Inflammatory macrophage (primary cell): Measurements from ENCODE around the gene COL4A1.
A peak's percentile ranks its signal among the peaks of the same experiment; 100 is the strongest.

Experiments
- DNase-seq, 2 donors: peaks; one replicate each; pipeline ENCODE4 v3.0.0-alpha.2; 2020 to 2022
- total RNA-seq, 18 experiments: gene quantifications; one replicate each; lab custom pipeline; 2026; ENCODE audit warnings: mixed read lengths in 6 of 18, inconsistent platforms in 2 of 18; lab: John Stamatoyannopoulos, UW

Gene COL4A1
- 0 to 1.2 (median 0.23) reads per million in 18 experiments for total RNA-seq

DNA sequence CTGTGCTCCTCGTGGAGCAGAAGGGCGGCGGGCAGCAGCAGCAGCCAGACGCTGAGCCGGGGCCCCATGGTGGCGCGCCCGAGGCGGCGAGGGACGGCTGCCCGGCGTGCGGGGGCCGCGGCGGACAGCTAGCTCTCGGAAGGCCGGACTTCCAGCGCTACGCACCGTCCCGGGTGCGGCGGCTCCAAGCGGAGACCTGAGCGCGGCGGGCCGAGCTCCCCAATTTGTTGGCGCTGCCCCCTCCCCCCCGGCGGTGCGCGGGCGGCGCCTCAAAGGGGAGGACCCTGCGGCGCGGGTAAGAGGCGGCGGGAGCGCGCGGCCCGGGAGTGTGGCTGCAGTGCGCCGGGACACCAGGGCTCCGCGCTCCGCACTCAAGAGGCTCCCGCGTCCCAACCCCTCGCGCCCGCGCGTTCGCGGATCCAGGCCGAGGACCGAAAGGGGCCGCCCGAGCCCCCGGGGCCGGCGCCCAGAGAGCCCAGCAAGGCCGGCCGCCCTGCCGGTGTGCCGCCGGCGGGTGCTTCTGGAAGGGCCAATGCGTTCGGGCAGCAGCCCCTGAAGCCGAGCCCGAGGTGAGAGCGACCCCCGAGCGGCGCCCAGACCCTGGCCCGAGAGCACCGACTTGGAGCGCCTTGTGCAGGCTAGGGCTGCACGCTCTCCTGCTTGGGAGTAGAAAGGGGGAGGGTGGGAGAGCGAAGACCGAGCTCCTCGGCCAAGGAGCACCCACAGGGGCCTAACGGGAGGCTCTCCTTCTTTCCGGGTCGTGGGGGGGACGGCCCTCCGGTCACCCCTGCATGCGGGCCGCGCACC is at the start of gene COL4A1, which contains the start of gene COL4A2:
TSS of gene COL4A1 (minus strand) at position 198 of the 807 bp plus-strand sequence. CDS start at position 68, 130 bp downstream.
TSS of gene COL4A2 (plus strand) at position 325 of the 807 bp plus-strand sequence. CDS start 620 bp downstream, outside the sequence.
- no peak for DNase-seq

DNA sequence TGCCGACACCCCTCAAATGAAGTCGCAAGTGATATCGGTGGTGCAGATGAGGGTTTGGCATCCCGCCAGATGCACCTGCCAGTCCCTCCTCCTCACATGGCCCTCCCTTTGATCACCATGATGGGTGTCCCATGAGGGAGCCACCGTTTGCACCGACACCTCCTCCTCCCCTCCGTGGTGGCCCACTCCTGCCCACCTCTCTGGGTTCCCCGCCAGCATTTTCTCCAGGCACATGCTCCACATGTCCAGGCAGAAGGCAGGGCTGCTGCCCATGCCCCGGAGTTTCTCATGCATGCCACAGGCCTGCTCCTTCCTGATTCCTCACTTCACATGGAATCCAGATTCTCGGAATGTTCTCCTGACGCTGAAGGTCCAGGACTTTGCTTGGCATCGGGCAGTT is 49.4 kb upstream of the COL4A1 start:
- no peak for DNase-seq

DNA sequence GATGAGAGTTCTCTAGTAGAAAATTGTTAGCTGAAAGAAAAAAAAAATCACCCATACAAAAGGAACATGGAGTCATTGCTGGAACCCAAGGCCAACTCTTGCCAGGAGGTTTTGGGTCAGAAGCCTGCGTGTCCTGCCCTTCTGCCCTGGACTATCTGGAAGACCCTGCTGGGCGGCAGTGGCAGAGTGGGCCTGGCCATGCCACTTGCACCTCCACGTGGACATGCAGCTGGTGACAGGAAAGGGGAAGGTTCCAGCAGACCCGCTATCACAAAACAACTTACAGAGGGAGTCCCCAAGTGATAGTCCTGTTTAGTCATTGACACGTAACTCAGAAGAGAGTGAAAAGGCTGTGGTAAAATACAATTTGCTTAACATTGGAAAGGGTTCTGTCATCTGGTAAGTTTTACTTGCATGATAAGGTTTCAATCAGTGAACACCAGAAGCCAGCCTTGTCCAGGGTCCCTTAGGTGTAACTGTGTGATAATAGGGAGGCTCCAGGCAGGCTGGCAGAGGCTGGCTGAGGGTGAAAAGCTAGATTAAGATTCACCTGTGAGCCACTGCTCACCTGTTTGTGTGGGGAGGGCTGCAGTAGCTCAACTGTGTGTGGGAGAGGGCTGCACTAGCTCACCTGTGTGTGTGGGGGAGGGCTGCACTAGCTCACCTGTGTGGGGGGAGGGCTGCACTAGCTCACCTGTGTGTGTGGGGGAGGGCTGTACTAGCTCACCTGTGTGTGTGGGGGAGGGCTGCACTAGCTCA is 47.9 kb upstream of the COL4A1 start:
- DNase-seq: no peak

DNA sequence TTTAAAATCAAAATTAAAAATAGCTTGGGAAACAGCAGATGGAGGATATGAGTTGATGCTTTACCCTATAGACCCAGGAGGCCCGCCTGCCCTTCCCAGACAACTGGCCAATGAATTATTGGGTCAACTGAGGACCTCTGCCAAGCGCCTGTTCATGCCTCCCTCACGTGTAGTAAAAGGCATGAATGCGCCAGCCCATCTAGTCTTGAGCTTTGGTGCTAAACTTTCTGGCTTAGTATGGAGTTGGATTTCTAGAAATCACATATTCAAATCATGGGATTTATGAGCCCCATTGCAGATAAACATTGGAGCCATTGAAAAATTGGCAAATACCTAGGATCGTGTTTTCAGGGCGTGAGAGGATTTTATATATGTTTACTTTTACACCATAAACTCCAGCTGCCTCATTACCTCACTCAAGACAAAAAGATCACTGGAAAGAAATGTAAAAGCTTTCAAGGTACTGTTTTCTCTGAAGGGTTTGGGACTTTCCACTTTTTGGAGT is 47.2 kb upstream of the COL4A1 start:
- no peak for DNase-seq

DNA sequence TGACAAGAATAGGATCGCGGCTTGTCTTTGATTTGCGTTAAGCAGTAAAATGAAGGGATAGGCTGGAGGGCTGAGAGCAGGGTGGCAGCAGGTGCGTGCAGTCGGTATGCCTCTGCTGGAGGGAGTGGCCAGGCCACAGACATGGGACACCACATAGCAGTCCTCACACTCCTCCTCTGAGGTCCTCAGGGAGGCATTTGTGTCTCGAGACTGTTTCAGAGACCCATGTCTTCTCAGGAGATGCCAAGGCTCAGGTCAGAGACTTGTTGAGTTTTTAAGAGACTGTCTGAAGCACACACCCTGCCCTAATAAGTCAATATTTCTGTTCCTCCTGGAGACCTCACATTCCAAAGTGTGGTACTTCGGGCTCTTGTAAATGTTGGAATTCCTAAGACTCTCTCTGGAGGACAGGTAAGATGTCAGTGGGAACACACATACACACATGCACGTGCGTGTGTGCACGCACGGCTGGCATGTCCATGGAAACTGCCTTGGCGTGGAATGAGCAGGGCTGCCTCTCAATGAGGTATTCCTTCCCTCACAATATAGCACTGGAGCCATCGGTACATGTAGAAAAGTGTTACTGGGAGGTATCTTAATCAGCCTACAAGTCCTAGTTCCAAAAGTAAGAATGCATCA is 46.5 kb upstream of the COL4A1 start:
- no peak for DNase-seq

DNA sequence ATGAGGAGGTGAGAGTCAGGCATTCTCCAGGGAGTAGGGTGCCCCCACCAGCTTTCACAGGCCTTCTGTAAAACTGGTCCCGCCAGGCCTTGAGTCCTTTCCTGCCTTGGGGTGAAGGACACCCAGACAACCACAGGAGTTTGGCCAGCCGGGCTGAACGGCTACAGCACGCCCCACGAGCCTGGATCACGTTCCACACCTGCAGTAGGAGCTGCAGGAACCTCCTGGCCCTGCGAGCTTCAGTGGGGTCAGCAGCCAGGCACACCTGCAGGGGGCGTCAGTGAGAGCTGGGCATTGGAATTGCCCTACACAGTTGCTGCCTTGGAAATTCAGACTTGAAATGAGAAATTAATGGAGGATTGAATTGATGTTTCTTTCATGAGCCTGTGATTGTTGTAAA is 45.8 kb upstream of the COL4A1 start:
- DNase-seq: no peak

DNA sequence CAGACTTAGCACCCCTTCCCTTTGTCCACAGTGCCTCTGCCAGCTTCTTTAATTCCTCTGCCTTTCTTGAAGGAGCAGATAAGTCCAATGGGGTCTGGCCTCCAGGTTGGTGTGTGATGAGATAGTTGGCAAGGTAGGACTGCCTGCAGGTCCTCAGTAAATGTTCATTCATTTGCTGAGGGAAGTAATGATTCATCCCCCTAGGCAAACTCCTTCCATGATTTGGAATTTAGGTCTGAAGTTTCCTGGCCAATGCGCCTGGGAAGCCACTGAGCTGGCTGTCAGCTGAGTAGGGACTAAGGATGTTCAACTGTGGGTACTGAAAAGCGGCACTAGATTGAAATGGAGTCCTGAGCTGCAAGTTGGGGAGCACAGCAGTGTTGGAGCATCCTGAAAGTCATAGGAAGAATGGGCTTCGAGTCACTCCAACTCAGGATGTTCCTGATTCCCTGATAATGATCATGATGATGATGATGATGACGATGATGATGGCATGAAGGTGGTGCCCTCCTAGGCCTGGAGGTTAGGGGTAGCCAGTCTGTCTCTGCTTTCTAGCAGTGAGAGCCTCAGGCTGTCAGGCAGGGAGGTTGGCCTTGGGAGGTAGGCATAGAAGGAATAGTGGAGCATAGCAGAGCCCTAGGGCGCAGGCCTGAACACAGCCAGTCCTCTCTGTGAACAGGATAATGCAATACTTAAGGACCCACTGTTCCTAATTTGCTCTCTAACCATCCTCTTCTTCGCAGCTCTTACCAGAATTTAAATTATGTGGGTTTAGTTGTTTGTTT is 44.9 kb upstream of the COL4A1 start:
- DNase-seq: no peak

DNA sequence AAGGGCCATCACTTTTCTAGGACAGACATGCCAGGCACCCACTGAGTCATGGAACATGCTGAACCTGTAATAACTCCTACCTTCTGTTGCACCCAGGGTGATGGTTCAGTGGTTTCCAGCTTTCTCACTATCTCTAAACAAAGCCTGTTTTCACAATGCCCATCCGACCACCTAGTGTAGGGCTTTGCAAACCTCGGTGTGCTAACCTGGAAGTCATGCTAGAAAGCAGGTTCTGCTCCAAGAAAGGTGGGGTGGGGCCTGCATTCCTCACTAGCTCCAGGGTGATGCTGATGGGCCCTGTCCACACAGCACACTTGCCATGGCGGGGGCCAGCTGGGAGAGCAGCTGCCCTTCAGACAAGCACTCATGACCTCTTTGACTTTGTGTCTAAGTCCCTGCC is 43.6 kb upstream of the COL4A1 start:
- no peak for DNase-seq

DNA sequence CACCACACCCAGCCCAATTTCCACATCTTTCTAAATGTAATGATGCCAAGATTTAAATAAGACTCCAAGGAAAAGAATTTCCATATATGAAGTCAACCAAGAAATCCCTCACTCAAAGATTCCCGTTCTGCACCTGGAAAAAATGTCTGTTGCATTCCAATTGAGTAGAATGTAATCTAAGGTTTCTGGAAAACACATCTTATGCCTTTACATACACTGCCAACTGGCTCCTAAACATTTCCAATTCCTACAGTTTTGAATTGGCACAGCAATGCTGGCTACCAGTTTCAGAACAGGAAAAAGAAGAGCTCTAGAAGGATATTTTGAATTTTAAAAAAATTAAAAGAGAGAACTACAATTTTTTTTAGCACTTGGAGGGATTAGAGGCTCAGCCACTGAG is 43.1 kb upstream of the COL4A1 start:
- no peak for DNase-seq

DNA sequence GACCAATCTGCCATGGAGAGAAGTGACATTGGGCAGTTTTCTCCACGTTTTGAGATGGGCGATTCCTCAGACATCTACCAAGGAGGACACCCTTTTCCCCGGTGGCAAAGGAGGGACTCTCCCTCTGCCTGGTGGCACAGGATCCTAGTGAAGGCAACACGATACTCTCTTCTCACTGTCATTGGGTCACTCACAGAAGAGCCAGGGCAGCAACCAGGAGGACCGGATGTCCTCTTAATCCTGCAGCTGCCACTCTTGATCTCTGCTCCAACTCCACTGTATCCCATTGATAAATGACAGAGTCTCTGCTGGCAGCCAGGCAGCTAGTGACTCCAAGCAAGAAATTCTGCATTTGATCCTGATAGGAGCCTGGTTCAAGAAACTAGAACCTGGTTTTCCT is 42.3 kb upstream of the COL4A1 start:
- no peak for DNase-seq

DNA sequence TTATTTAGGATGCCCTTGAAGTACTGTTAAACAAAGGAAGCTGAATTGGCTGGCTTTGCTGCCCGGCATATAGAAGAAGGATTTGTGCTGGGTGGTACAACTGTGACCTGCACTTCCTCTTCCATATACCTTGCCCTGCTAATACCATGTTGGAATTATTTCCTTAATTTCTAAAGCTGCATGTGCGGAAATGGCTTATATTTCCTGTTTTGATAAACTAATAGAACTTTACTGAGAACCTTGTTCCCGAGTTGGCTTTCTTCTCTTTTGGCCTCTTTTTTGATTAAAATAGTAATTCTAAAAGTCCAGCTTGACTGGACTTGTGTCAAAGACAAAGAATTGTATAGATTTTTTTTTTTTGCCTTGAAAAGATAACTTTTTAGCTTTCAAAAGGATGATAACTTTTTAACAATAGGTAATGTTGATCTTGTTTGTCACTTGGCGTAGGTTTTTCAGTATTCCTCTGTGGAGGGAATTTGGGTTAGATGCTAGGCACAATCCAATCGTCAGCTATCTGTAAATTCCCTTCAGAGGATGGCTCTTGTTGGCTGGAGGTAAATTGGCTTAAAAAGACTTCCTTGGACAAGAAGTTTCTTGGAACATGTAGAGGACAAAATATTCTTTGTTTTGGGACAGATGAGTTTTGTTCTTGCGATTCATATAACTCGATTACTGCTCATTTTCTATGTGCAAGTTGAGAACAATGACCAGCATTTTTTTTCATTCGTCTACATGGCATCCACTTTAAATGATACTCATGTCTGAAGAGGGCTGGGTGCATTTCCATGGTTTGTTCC is 41.5 kb upstream of the COL4A1 start:
- DNase-seq: peak; percentile 5 to 23

DNA sequence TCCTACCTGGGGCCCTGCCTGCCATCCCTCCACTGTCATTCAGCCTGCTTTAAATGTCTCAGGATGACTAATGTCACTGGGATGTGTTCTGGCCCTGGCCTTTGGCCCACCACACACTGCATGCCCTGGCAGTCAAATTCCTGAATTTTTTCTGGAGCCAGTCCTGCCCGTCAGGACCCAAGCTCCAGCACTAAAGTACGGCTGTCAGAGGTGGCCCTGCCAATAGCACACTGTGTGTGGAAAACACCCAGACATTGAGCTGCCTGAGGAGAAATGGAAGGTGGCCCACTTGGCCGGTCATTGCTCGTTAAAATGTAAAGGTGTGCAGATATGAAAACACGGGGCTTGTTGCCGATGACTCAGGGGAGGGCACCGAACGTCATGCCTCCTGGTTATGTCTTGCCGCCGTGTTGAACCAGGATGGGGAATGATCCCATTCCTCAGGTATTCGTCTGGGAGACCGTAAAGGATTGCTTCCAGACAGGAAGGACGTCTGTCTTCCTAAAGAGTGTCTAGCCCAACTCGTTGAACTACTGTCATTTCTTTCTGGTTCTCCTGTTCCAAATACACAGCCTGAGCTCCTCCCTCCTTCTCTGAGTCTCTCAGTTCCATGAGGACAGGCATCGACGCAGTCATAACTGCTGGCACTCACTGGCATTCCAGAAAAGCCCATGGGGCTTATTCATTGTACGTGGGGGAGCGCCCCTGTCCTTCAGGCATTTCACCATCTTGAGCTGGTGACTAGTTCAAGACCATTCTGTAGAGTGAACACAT is 40.8 kb upstream of the COL4A1 start:
- DNase-seq: no peak

DNA sequence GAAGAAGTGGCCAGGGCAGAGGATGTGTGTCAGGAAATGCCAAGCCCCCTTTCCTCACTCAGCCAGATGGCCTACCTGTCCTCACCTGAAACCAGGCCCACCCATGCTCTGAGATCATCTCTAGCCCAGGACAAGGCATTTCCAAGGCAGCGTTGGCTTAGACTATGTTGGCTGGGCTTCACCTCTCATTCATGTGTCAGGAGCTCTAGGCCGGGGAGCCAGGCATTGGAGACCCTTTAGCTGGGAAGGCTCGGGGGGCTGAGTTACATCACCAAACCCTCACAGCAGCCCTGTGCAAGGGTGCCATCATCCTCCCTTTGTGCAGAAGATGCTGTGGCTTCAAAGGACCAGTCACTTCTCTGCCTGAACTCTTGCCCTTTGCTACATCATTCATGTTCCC is 40.1 kb upstream of the COL4A1 start:
- no peak for DNase-seq

DNA sequence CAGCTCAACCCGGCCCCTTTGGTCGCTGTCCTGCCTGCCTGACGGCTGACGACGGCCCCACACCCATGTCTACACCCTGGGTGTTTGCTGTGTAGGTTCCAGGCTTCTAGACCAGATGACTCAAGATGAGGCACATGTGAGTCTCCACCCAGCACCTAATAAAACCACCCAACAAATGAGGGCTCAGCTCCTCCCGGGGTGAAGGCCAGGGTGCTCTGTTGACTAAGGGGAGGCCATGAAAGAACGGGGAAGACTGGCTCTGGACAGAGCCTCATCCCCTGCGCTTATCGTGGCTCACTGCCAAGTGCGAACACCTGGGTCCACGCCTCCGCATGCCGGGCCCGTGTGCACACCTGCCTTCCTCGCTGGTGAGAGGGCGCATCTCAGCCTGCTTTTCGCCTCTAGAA is 39.7 kb upstream of the COL4A1 start:
- no peak for DNase-seq

DNA sequence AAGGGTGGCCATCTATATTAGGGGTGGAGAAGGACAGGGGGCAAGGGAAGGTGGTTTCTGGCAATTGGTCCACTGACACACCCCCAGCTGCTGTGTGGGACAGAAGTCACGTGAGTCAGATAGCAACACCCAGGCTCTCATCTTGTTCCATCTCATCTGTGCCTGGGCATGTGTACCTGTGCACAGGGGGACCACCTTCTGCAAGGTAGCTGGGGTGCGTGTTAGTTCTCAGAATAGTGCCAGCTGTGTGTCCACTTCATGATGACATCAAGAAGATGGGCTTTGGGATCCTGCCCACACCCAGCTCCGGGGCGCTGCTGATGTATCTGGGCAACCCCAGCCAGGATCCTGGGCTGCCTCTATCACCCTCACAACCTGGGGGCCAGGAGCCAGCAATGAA is 38.7 kb upstream of the COL4A1 start:
- DNase-seq: no peak

DNA sequence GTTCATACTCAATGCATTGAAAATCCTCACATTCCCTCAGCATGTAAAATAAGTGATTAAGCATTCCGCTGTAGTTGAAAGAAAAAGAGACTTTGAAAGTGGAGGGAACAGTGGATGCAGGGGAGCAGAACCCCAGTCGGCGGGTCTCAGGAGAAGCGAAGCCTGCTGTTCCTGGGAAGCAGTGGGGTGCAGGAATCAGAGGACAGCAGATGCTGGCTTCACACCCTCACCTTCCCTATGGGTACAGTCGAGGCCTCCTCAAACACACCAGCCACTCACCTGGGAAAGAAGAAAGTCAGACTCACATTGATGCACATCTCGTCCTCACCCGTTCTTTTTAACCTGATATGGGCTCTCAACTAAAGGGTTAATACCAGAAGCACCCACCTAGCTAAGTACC is 38.3 kb upstream of the COL4A1 start:
- DNase-seq: no peak

DNA sequence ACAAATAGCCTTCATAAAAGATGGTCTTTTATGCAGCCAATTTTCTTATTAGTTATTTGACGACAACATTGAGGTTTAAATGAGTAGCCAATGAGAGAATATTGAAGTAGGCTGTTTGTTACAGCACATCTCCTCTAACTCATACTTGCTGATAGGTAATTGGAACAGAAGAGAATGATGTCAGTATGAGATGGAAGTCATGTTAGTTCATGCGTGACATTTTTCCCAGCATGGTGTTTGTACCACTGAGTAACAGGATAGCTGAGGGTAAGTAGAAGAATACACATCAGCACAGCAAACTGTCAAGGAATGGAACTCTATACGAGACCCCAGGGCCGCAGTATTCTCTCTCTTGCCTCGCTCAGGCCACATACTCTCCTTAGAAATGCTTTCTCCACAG is 37.4 kb upstream of the COL4A1 start:
- DNase-seq: no peak

DNA sequence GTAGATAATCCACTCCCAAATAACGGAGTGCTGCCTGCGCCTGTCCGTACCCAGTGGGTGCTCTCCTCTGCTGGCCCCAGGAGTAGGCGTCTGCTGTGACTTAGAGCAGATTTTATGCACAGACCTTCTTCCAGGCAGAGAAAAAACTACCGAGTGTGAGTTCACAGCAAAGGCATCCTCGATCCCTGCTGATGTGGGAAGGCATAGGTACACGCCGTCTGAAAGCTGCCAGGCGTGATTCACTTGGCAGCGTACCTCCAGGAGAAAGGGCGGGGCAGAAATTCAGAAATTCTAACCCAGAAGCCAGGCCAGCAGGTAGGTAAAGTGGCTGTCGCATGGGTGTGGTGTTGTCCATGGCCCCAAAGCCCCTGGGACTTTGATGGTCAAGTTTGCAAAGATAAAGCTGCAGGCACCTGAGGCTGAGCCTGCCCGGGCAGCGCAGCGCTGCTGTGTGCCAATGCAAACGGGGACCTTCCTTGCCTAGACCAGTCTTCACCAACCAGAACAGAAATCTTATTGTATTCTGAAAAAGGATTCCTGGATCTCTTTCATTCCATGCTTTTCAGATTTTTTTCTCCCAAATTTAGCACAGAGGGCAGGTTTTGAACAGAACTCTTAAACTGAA is 36.4 kb upstream of the COL4A1 start:
- DNase-seq: no peak

DNA sequence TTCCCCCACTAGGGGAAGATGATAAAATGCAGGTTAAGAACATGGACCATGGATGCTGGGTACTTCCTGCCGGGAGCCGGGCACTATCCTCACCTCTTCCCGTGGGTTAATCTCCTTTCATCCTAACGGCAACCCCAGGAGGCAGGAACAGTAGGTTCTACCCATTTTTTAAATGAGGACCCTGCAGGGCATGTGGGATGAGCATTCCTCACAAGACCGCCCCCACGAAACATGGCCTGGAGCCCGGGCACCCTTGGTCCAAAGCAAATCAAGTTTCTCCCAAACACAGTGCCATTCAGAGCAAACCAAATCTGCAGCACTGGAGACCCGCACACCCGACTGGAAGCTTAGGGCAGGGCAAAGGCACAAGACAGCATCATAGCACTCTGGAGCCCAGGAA is 35.5 kb upstream of the COL4A1 start:
- no peak for DNase-seq
